H9 (cell line): ENCODE results near the gene CYP24A1. TPM values are rescaled to one million over a fixed set of nuclear protein-coding genes. Genes with fewer than 3 reads are reported as not detected.

Experiments
- DNase-seq: peaks from one replicate; pipeline ENCODE4 v3.0.0-alpha.2; 2017
- H2AFZ ChIP-seq: one replicate; pipeline ENCODE4 v1.6.1; 2013; ENCODE audit warnings: mild to moderate bottlenecking, low read length, control low read depth, moderate library complexity
- H2AK5ac ChIP-seq: 2 replicates; pipeline ENCODE4 v1.6.1; 2013; ENCODE audit warnings: low read length, control low read depth, mixed read lengths; ENCODE audit not compliant: insufficient read length
- H2BK120ac ChIP-seq: one replicate; pipeline ENCODE4 v1.6.1; 2013; ENCODE audit warnings: low read depth, mild to moderate bottlenecking, low read length, control low read depth, inconsistent platforms; ENCODE audit not compliant: poor library complexity, severe bottlenecking
- H2BK12ac ChIP-seq: 2 replicates; pipeline ENCODE4 v1.6.1; 2013; ENCODE audit warnings: low read length, control low read depth, mixed read lengths, low read depth; ENCODE audit not compliant: insufficient read length
- H2BK15ac ChIP-seq: 2 replicates; pipeline ENCODE4 v1.6.1; 2013; ENCODE audit warnings: low read depth, low read length, control low read depth
- H2BK20ac ChIP-seq: one replicate; pipeline ENCODE4 v1.6.1; 2013; ENCODE audit warnings: low read depth, mild to moderate bottlenecking, low read length, control low read depth, inconsistent platforms; ENCODE audit not compliant: poor library complexity, severe bottlenecking
- H2BK5ac ChIP-seq: 2 replicates; pipeline ENCODE4 v1.6.1; 2013; ENCODE audit warnings: low read length, control low read depth, mixed read lengths; ENCODE audit not compliant: insufficient read length
- H3K14ac ChIP-seq: 2 replicates; pipeline ENCODE4 v1.6.1; 2013; ENCODE audit warnings: low read length, control low read depth; ENCODE audit not compliant: insufficient read depth
- H3K18ac ChIP-seq: 2 replicates; pipeline ENCODE4 v1.6.1; 2013; ENCODE audit warnings: low read depth, mild to moderate bottlenecking, mixed read lengths, low read length, control low read depth; ENCODE audit not compliant: insufficient read length
- H3K23ac ChIP-seq: 2 replicates; pipeline ENCODE4 v1.6.1; 2013; ENCODE audit warnings: low read length, control low read depth, mixed read lengths, low read depth; ENCODE audit not compliant: insufficient read length
- H3K23me2 ChIP-seq: 2 replicates; pipeline ENCODE4 v1.6.1; 2013; ENCODE audit warnings: low read depth, mild to moderate bottlenecking, mixed read lengths, low read length, control low read depth; ENCODE audit not compliant: insufficient read length, poor library complexity, severe bottlenecking
- H3K27ac ChIP-seq: 2 replicates; pipeline ENCODE4 v1.5.1; 2013; ENCODE audit warnings: low read length, control low read depth, mixed read lengths, low read depth; ENCODE audit not compliant: insufficient read length
- H3K27me3 ChIP-seq: 2 replicates; pipeline ENCODE4 v1.6.1; 2013; ENCODE audit warnings: low read length, control low read depth, inconsistent platforms; ENCODE audit not compliant: insufficient read depth
- H3K4ac ChIP-seq: 2 replicates; pipeline ENCODE4 v1.6.1; 2013; ENCODE audit warnings: low read depth, mild to moderate bottlenecking, control low read depth, inconsistent platforms, low read length, moderate library complexity
- H3K4me1 ChIP-seq: 2 replicates; pipeline ENCODE4 v1.6.1; 2013; ENCODE audit warnings: low read length, control low read depth, inconsistent platforms; ENCODE audit not compliant: insufficient read depth
- H3K4me2 ChIP-seq: 2 replicates; pipeline ENCODE4 v1.6.1; 2013; ENCODE audit warnings: low read length, control low read depth, mixed read lengths; ENCODE audit not compliant: insufficient read length, insufficient read depth
- H3K56ac ChIP-seq: 2 replicates; pipeline ENCODE4 v1.6.1; 2013; ENCODE audit warnings: low read depth, mild to moderate bottlenecking, mixed read lengths, low read length, control low read depth; ENCODE audit not compliant: insufficient read length
- H3K79me1 ChIP-seq: 2 replicates; pipeline ENCODE4 v1.6.1; 2013; ENCODE audit warnings: low read depth, mild to moderate bottlenecking, moderate library complexity, low read length, control low read depth, inconsistent platforms; ENCODE audit not compliant: insufficient read depth, poor library complexity, severe bottlenecking
- H3K79me2 ChIP-seq: 2 replicates; pipeline ENCODE4 v1.6.1; 2013; ENCODE audit warnings: low read length, control low read depth, inconsistent platforms; ENCODE audit not compliant: insufficient read depth
- H3K9ac ChIP-seq: 2 replicates; pipeline ENCODE4 v1.6.1; 2013; ENCODE audit warnings: low read length, control low read depth, mixed read lengths; ENCODE audit not compliant: insufficient read length; ENCODE audit errors: extremely low read depth
- H3K9me3 ChIP-seq: one replicate; pipeline ENCODE4 v1.6.1; 2013; ENCODE audit warnings: low read depth, low read length, inconsistent platforms; ENCODE audit not compliant: control insufficient read depth
- H3T11ph ChIP-seq: one replicate; pipeline ENCODE4 v1.6.1; 2013; ENCODE audit warnings: mild to moderate bottlenecking, low read length, control low read depth, inconsistent platforms
- H4K20me1 ChIP-seq: one replicate; pipeline ENCODE4 v1.6.1; 2013; ENCODE audit not compliant: control insufficient read depth, insufficient read length, insufficient read depth
- H4K5ac ChIP-seq: 2 replicates; pipeline ENCODE4 v1.6.1; 2013; ENCODE audit warnings: low read depth, mild to moderate bottlenecking, mixed read lengths, low read length, control low read depth; ENCODE audit not compliant: insufficient read length
- H4K8ac ChIP-seq: replicated peaks from 2 replicates; pipeline ENCODE4 v1.6.1; 2013; ENCODE audit warnings: low read length, control low read depth, mixed read lengths, low read depth; ENCODE audit not compliant: insufficient read length
- H4K91ac ChIP-seq: 2 replicates; pipeline ENCODE4 v1.6.1; 2013; ENCODE audit warnings: low read depth, mild to moderate bottlenecking, moderate library complexity, mixed read lengths, low read length, control low read depth; ENCODE audit not compliant: insufficient read length
- H3K27ac Mint-ChIP-seq, 3 experiments: 2 replicates in 2 of 3; 3 replicates in 1 of 3; pipeline ENCODE4 v1.8.0; 2020 to 2021; ENCODE audit warnings: mixed read lengths in 3 of 3, mild to moderate bottlenecking in 1 of 3, moderate library complexity in 1 of 3
- H3K27me3 Mint-ChIP-seq: 2 replicates; pipeline ENCODE4 v1.8.0; 2021; ENCODE audit warnings: low read depth, mild to moderate bottlenecking, moderate library complexity, mixed read lengths
- H3K36me3 Mint-ChIP-seq, 3 experiments: 2 replicates in 2 of 3; 3 replicates in 1 of 3; pipeline ENCODE4 v1.8.0; 2020 to 2021; ENCODE audit warnings: low read depth in 3 of 3, mixed read lengths in 3 of 3; ENCODE audit not compliant: insufficient read depth in 1 of 3
- H3K4me1 Mint-ChIP-seq, 2 experiments: 2 replicates each; pipeline ENCODE4 v1.8.0; 2020; ENCODE audit warnings: mixed read lengths in 2 of 2
- H3K4me3 Mint-ChIP-seq, 2 experiments: 2 replicates in 1 of 2; 3 replicates in 1 of 2; pipeline ENCODE4 v1.8.0; 2020 to 2021; ENCODE audit warnings: mild to moderate bottlenecking in 2 of 2, mixed read lengths in 2 of 2, moderate library complexity in 1 of 2
- H3K9me3 Mint-ChIP-seq, 2 experiments: 2 replicates in 1 of 2; 3 replicates in 1 of 2; pipeline ENCODE4 v1.8.0; 2020; ENCODE audit warnings: mild to moderate bottlenecking in 2 of 2, mixed read lengths in 2 of 2, moderate library complexity in 1 of 2
- CTCF ChIP-seq: fragments of 200-600 bp; sonication (generic); conservative IDR thresholded peaks from 3 replicates; pipeline ENCODE4 v1.8.0; 2021; ENCODE audit warnings: antibody characterized with exemption, mild to moderate bottlenecking
- WGBS: extraction: QIAGEN DNeasy Blood & Tissue Kit; methylation state at CpG from one replicate; pipeline ENCODE4 v1.1.7; 2013; ENCODE audit warnings: missing lambda C conversion rate, low lambda C conversion rate, mixed read lengths; ENCODE audit not compliant: insufficient read length; ENCODE audit errors: extremely low coverage; 5-methylcytosine and 5-hydroxymethylcytosine counted together
- total RNA-seq: library from RNA; stranded (reverse); gene quantifications from 2 replicates; pipeline ENCODE4 v1.2.1, GENCODE V29; 2021

Gene CYP24A1
- total RNA-seq, 1 experiment from 2014 or later = not detected

GRCh38 chr20:54221353-54221752 is 47.6 kb upstream of the CYP24A1 start:
- Mint-ChIP-seq H3K27me3 (no peaks in the 10 kb centered on the region), H3K4me1 (peaks cover 35 to 43% of the 10 kb centered on the region in 2 experiments), H3K36me3 (peaks cover 6 to 23% (median 20%) of the 10 kb centered on the region in 3 experiments; a peak in 6 of 7 replicates), H3K9me3 (no peaks in the 10 kb centered on the region), H3K27ac (peak overlapping the region in 1 of 3 experiments; percentile 73; a peak in 2 of 7 replicates), H3K4me3 (no peak overlapping the region)
- H2BK12ac ChIP-seq = no peak overlapping the region
- no peaks in the 10 kb centered on the region for H3K79me2 ChIP-seq
- no peak overlapping the region for H2BK20ac ChIP-seq
- no peak for TF ChIP-seq CTCF
- H4K20me1 ChIP-seq = no peaks in the 10 kb centered on the region
- peak overlapping the region; percentile 47 for H2BK5ac ChIP-seq
- H3K18ac ChIP-seq = no peak overlapping the region
- no peaks in the 10 kb centered on the region for H3K23me2 ChIP-seq
- H3K56ac ChIP-seq = no peak overlapping the region
- H4K91ac ChIP-seq = no peak overlapping the region
- no peak overlapping the region for H4K8ac ChIP-seq
- no peak overlapping the region for H3K14ac ChIP-seq
- H3K4me2 ChIP-seq = no peak overlapping the region
- no peak overlapping the region for H2AFZ ChIP-seq
- no peak overlapping the region for H4K5ac ChIP-seq
- no peaks in the 10 kb centered on the region for H3K79me1 ChIP-seq
- H3K9me3 ChIP-seq = no peaks in the 10 kb centered on the region
- no CpG with 5 or more reads among the region's 4 CpGs for WGBS
- H3T11ph ChIP-seq = no peak overlapping the region
- H2BK15ac ChIP-seq = no peak overlapping the region
- no peak overlapping the region for H3K27ac ChIP-seq
- no peak overlapping the region for H3K9ac ChIP-seq
- no peak overlapping the region for H2AK5ac ChIP-seq
- peaks cover 5% of the 10 kb centered on the region; the same call in 1 of the 2 replicates for H3K4me1 ChIP-seq
- no peaks in the 10 kb centered on the region for H3K27me3 ChIP-seq
- no peak overlapping the region for H3K4ac ChIP-seq
- no peak overlapping the region for H2BK120ac ChIP-seq
- no peak for DNase-seq
- H3K23ac ChIP-seq = peak overlapping the region; percentile 44
